ENCODE results near the gene APOBEC3C. TPM values are rescaled to one million over a fixed set of nuclear protein-coding genes. Genes with fewer than 3 reads are reported as not detected.

APOBEC3C gene
- polyA plus RNA-seq, 1 of the 3 experiments (the other 2 are of a cell fraction) = 11.7 TPM

Other genes starting within 250 kb of the APOBEC3C start
- gene DNAL4, start 220.1 kb upstream of the APOBEC3C start, polyA plus RNA-seq (2012; rRNA removed) = 15.1 and 17.6 TPM in 2 replicates
- gene NPTXR, start 170.2 kb upstream of the APOBEC3C start, polyA plus RNA-seq (2012; rRNA removed) = 1.1 and 1.2 TPM in 2 replicates
- gene CBX6, start 142.0 kb upstream of the APOBEC3C start, polyA plus RNA-seq (2012; rRNA removed) = 3.4 and 5.4 TPM in 2 replicates
- gene APOBEC3A, start 56.6 kb upstream of the APOBEC3C start, polyA plus RNA-seq (2012; rRNA removed) = not detected in 2 replicates
- not detected in 2 replicates for gene APOBEC3B, start 31.9 kb upstream of the APOBEC3C start, polyA plus RNA-seq (2012; rRNA removed)
- 0.21 and 0.37 TPM in 2 replicates for gene APOBEC3D, start 6.9 kb downstream of the APOBEC3C start, polyA plus RNA-seq (2012; rRNA removed)
- gene APOBEC3F, start 26.6 kb downstream of the APOBEC3C start, polyA plus RNA-seq (2012; rRNA removed) = 3.8 and 4.3 TPM in 2 replicates
- 0.11 TPM in 1 of 2 replicates, not detected in the other for gene APOBEC3G, start 63.0 kb downstream of the APOBEC3C start, polyA plus RNA-seq (2012; rRNA removed)
- 0.18 and 0.49 TPM in 2 replicates for gene APOBEC3H, start 83.0 kb downstream of the APOBEC3C start, polyA plus RNA-seq (2012; rRNA removed)
- 2.3 and 2.7 TPM in 2 replicates for gene CBX7, start 138.4 kb downstream of the APOBEC3C start, polyA plus RNA-seq (2012; rRNA removed)
- gene PDGFB, start 230.7 kb downstream of the APOBEC3C start, polyA plus RNA-seq (2012; rRNA removed) = 0.19 and 0.44 TPM in 2 replicates